A549 (cell line): ENCODE data around the gene DLX1. TPM values are rescaled to one million over a fixed set of nuclear protein-coding genes. Genes with fewer than 3 reads are reported as not detected.

ENCODE experiments used
- ATAC-seq, 2 experiments: fragments of 200-7000 bp in 1 of 2; fragments of >200 bp in 1 of 2; cut with Nextera tagmentation in 1 of 2; cut with Tn5 transposase in 1 of 2; 3 replicates each; pipeline versions ENCODE4 v1.8.0 to v1.9.1; 2018 to 2020; ENCODE audit warnings: mild to moderate bottlenecking in 1 of 2, moderate library complexity in 1 of 2
- CTCF ChIA-PET: fragments of 300-600 bp; sonication (Branson Sonifier 250); formaldehyde crosslinking; extraction: SDS; loops from one replicate; lab custom pipeline; 2021; ENCODE audit warnings: antibody characterized with exemption, inconsistent platforms; lab: Yijun Ruan, JAX
- POLR2A ChIA-PET: fragments of 350-600 bp; formaldehyde crosslinking; extraction: SDS; loops from one replicate; lab custom pipeline; 2021; ENCODE audit warnings: antibody characterized with exemption, inconsistent platforms; lab: Yijun Ruan, JAX
- DNase-seq, 2 experiments: peaks; one replicate each; pipeline versions ENCODE4 v3.0.0 to v3.0.0-alpha.2; 2011 to 2016; ENCODE audit warnings: low read depth in 1 of 2, low spot score in 1 of 2
- FAIRE-seq: peaks from 2 replicates; lab custom pipeline; 2011; peaks lifted over from hg19 to GRCh38; lab: Jason Lieb, UNC
- H3K27ac ChIP-seq, 2 experiments: fragments of >200 bp; sonication (Bioruptor Twin); formaldehyde crosslinking; 3 replicates each; pipeline ENCODE4 v1.5.1; 2016 to 2017
- H3K4me1 ChIP-seq: fragments of >200 bp; sonication (Bioruptor Twin); formaldehyde crosslinking; 3 replicates; pipeline ENCODE4 v1.6.1; 2016
- H3K4me2 ChIP-seq: fragments of >200 bp; sonication (Bioruptor Twin); formaldehyde crosslinking; 3 replicates; pipeline ENCODE4 v1.6.1; 2016
- H3K4me3 ChIP-seq: fragments of >200 bp; sonication (Bioruptor Twin); formaldehyde crosslinking; 3 replicates; pipeline ENCODE4 v1.5.1; 2016
- H3K9me3 ChIP-seq: fragments of >200 bp; sonication (Bioruptor Twin); formaldehyde crosslinking; 3 replicates; pipeline ENCODE4 v1.6.1; 2016
- BHLHE40 ChIP-seq: IDR thresholded peaks from 2 replicates; pipeline ENCODE4 v1.6.1; 2012; ENCODE audit warnings: low read depth, low read length, inconsistent platforms
- ESRRA ChIP-seq: fragments of 150-350 bp; IDR thresholded peaks from 2 replicates; pipeline ENCODE4 v1.6.1; 2014; ENCODE audit warnings: mild to moderate bottlenecking, low read length, borderline replicate concordance
- FOSB ChIP-seq: fragments of 250-450 bp; sonication (Bioruptor Pico); IDR thresholded peaks from 2 replicates; pipeline ENCODE4 v1.5.0; 2020; ENCODE audit warnings: mild to moderate bottlenecking, moderate library complexity
- HDAC2 ChIP-seq: fragments of 200-600 bp; sonication (generic); IDR thresholded peaks from 2 replicates; pipeline ENCODE4 v1.6.1; 2016
- HEYL ChIP-seq: fragments of 250-450 bp; sonication (Bioruptor Pico); IDR thresholded peaks from 2 replicates; pipeline ENCODE4 v1.8.0; 2021; ENCODE audit warnings: mild to moderate bottlenecking, moderate library complexity
- HOXA7 ChIP-seq: fragments of 250-450 bp; sonication (Bioruptor Pico); IDR thresholded peaks from 2 replicates; pipeline ENCODE4 v1.5.0; 2020; ENCODE audit warnings: mild to moderate bottlenecking, moderate library complexity
- JUN ChIP-seq, 2 experiments: fragments of >200 bp; sonication (Bioruptor Twin); formaldehyde crosslinking; IDR thresholded peaks; 2 replicates in 1 of 2; 3 replicates in 1 of 2; pipeline ENCODE4 v1.6.1; 2016 to 2017
- KDM5A ChIP-seq: fragments of 200-600 bp; sonication (generic); IDR thresholded peaks from 2 replicates; pipeline ENCODE4 v1.6.1; 2016; ENCODE audit warnings: antibody characterized with exemption, mild to moderate bottlenecking
- PHF8 ChIP-seq: fragments of 200-600 bp; sonication (generic); IDR thresholded peaks from 2 replicates; pipeline ENCODE4 v1.6.1; 2016; ENCODE audit warnings: low read depth, mild to moderate bottlenecking, antibody characterized with exemption, moderate library complexity, borderline replicate concordance
- RCOR1 ChIP-seq: fragments of 150-350 bp; IDR thresholded peaks from 2 replicates; pipeline ENCODE4 v1.6.1; 2014; ENCODE audit warnings: antibody characterized with exemption, low read length, low read depth
- SREBF2 ChIP-seq: fragments of 450-650 bp; IDR thresholded peaks from 2 replicates; pipeline ENCODE4 v1.6.1; 2014; ENCODE audit warnings: mild to moderate bottlenecking, moderate library complexity
- TP53 ChIP-seq: fragments of 250-450 bp; sonication (Bioruptor Pico); IDR thresholded peaks from 2 replicates; pipeline ENCODE4 v1.5.0; 2021; ENCODE audit warnings: mild to moderate bottlenecking, moderate library complexity
- ZC3H11A ChIP-seq: fragments of 450-650 bp; IDR thresholded peaks from 2 replicates; pipeline ENCODE4 v1.6.1; 2014; ENCODE audit warnings: antibody characterized with exemption, mild to moderate bottlenecking
- WGBS: methylation state at CpG from one replicate; pipeline ENCODE4 v1.1.6; 2017; ENCODE audit errors: missing lambda C conversion rate; 5-methylcytosine and 5-hydroxymethylcytosine counted together
- polyA plus RNA-seq, 4 experiments: library from polyadenylated mRNA; depleted of rRNA in 3 of 4; stranded (reverse); fragments of >200 nt; fragmentation: RNase III in 1 of 4; extraction: RNeasy Plus Mini Kit Qiagen cat#74134 plus additional on column Dnase treatment in 1 of 4; gene quantifications; 2 replicates in 3 of 4; 3 replicates in 1 of 4; pipeline ENCODE4 v1.2.3, GENCODE V29; 2011 to 2017
- TF ChIP-seq, protein P1 (sequence below): fragments of 150-350 bp; IDR thresholded peaks from 2 replicates; pipeline ENCODE4 v1.6.1; 2014; ENCODE audit warnings: low read depth, mild to moderate bottlenecking, low read length
- TF ChIP-seq, protein P2 (sequence below): fragments of >200 bp; sonication (Bioruptor Twin); formaldehyde crosslinking; IDR thresholded peaks from 3 replicates; pipeline ENCODE4 v1.5.1; 2016
- TF ChIP-seq, protein P3 (sequence below): fragments of 250-450 bp; sonication (Bioruptor Pico); IDR thresholded peaks from 2 replicates; pipeline ENCODE4 v1.5.0; 2021; ENCODE audit warnings: mild to moderate bottlenecking, moderate library complexity, borderline replicate concordance
- TF ChIP-seq, protein P4 (sequence below): fragments of 450-650 bp; IDR thresholded peaks from 2 replicates; pipeline ENCODE4 v1.6.1; 2014; ENCODE audit warnings: antibody characterized with exemption

The DLX1 gene
- polyA plus RNA-seq, 2 of the 4 experiments (the other 2 are of a cell fraction): 1.1 to 2.5 TPM

DNA sequence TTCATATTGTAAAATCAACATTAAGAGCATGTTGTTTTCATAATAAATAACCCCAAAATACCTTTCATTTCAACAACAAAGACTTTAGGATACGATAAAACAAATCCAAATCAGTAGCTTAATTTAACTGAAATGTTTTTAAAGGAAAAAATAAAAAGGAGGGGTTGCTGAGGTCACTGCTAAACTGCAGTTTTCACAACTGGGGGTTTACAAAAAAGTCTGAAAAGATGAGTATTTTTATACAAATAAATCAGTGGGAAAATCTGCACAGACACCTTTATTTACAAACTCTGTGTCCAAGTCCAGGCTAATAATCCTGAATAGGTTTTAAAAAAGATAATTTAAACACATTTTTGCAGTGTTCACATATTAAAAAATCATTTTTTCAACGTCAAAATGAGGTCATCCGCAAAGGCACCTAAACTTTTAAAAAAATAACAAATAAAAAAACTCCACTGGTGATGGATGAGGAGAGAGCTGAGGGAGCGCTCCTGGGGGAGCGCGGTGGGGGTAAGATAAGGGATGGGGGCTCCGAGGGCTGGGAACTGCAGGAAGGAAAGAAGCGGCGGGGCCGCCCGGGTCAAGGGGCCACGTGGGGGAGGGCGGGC is 14.3 kb downstream of the DLX1 start:
- DNase-seq (no peak), ATAC-seq (no peak), FAIRE-seq (no peak)
- peak overlapping the region; percentile 76 to 90 for H3K27ac ChIP-seq
- WGBS: 83% methylated on average over 11 of the region's 13 CpGs
- TF ChIP-seq, protein P1, sequence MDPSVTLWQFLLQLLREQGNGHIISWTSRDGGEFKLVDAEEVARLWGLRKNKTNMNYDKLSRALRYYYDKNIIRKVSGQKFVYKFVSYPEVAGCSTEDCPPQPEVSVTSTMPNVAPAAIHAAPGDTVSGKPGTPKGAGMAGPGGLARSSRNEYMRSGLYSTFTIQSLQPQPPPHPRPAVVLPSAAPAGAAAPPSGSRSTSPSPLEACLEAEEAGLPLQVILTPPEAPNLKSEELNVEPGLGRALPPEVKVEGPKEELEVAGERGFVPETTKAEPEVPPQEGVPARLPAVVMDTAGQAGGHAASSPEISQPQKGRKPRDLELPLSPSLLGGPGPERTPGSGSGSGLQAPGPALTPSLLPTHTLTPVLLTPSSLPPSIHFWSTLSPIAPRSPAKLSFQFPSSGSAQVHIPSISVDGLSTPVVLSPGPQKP: no peak
- TF ChIP-seq FOSB (CRISPR knock-in tag): no peak
- CTCF ChIA-PET: interaction anchor here (1.1 to 9.4 kb wide), 3 partner anchors 15 to 397 kb away, joined by 3 to 128 read pairs (median 4); partner anchors contain the start of gene DLX1
- peak overlapping the region; percentile 66 for H3K4me2 ChIP-seq
- peak overlapping the region; percentile 42 for H3K4me3 ChIP-seq
- peaks cover 30% of the 10 kb centered on the region for H3K4me1 ChIP-seq
- POLR2A ChIA-PET: interaction anchor here (2.6 kb wide), 1 partner anchor 15 kb away, joined by 32 read pairs; the partner anchor contains the start of gene DLX1
- no peaks in the 10 kb centered on the region for H3K9me3 ChIP-seq

DNA sequence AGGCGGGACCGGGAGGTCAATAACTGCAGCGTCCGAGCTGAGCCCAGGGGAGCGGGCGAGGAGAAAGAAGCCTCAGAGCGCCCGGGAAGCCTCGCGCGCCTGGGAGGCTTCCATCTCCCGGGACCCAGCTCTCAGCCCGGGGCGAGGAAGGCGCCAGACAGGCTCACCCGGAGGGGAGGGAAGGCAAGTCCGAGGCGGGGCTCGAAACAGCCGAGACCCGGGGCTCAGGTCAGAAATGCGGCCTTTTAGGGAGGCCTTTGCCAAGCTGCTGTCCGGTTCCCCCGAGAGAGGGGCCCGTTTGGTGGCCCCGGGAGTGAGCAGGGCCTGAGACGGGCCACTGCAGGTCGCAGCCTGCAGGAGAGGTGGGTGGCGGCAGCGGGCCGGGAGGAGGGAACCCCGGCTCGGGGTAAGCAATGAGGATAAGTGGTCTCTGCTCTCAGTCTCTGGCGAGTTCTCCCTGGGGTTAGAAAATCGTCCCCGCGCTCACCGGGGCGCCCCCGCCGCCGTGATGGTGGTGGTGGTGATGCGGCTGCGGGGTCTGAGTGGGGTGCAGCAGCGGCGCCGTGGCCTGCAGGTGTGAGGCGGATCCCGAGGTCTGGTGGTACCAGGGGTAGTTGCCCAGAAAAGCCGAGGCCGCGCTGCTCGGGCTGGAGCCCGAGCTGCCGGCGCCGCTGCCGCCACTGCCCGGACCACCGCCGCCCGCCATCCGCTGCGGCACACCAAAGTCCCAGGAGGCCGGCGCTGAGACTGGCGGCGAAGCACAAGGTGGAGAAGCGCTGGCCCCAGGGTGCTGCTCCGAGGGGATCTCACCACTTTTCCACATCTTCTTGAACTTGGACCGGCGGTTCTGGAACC is 15.0 kb downstream of the DLX1 start:
- 97% methylated on average over 61 of the region's 72 CpGs for whole genome bisulfite sequencing
- no peak overlapping the region for H3K4me3 ChIP-seq
- FAIRE-seq (no peak), ATAC-seq (no peak), DNase-seq (no peak)
- TF ChIP-seq SREBF2 (no peak), KDM5A (no peak), TP53 (no peak), HDAC2 (no peak), ZC3H11A (no peak), PHF8 (no peak), BHLHE40 (no peak), RCOR1 (no peak)
- TF ChIP-seq, protein P2, sequence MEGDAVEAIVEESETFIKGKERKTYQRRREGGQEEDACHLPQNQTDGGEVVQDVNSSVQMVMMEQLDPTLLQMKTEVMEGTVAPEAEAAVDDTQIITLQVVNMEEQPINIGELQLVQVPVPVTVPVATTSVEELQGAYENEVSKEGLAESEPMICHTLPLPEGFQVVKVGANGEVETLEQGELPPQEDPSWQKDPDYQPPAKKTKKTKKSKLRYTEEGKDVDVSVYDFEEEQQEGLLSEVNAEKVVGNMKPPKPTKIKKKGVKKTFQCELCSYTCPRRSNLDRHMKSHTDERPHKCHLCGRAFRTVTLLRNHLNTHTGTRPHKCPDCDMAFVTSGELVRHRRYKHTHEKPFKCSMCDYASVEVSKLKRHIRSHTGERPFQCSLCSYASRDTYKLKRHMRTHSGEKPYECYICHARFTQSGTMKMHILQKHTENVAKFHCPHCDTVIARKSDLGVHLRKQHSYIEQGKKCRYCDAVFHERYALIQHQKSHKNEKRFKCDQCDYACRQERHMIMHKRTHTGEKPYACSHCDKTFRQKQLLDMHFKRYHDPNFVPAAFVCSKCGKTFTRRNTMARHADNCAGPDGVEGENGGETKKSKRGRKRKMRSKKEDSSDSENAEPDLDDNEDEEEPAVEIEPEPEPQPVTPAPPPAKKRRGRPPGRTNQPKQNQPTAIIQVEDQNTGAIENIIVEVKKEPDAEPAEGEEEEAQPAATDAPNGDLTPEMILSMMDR: no peak
- peaks cover 30% of the 10 kb centered on the region for H3K4me1 ChIP-seq
- POLR2A ChIA-PET: interaction anchor here (2.6 kb wide), 1 partner anchor 15 kb away, joined by 32 read pairs; the partner anchor contains the start of gene DLX1
- H3K27ac ChIP-seq: peak overlapping the region in 1 of 2 experiments; percentile 90; a peak in 4 of 6 replicates
- peak overlapping the region; percentile 66; the same call in 2 of the 3 replicates for H3K4me2 ChIP-seq
- CTCF ChIA-PET: interaction anchor here (0.9 to 9.4 kb wide), 4 partner anchors 15 to 397 kb away, joined by 3 to 128 read pairs (median 3); partner anchors contain the start of gene DLX1
- no peaks in the 10 kb centered on the region for H3K9me3 ChIP-seq

DNA sequence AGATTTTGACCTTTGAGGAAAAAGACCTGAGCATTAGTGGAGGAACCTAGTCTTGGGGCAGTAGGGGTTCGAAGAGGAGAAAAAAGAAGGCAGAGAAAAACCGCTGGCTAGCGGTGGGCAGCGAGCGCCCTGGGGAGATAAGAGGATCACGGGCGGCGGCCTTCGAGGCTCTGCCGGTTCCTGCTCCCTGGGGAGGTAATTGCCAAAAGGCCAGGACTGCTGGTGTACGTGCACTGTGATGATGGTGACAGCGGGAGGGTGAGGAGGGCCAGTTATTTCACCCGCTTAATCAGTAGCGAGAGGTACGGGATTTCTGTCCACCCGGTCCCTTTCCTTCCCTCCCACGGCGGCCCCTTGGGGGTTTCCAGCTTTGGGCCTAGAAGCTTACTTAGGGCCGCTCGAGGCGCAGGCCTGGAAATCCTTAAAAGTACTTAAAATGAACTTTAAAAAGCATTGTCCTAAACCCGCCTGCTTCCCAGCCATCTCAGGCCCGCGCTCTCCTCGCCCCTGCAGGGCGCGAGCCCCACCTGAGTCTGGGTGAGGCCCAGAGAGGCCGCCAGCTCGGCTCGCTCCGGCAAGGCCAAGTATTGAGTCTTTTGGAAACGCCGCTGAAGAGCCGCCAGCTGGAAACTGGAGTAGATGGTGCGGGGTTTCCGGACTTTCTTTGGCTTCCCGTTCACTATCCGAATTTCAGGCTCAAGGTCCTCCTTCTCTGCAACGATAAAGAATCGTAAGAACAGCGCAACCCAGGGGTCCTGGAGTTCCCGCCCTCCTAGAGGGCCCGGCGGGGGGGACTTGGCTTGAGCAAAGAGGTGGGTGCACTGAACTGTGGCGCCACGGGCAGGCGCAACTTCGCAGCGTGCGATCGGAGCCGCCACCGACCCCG is 15.9 kb downstream of the DLX1 start:
- no peaks in the 10 kb centered on the region for H3K9me3 ChIP-seq
- no peak for ATAC-seq
- H3K4me1 ChIP-seq: peaks cover 25% of the 10 kb centered on the region
- H3K4me3 ChIP-seq: no peak overlapping the region
- H3K27ac ChIP-seq: no peak overlapping the region
- FAIRE-seq: no peak
- DNase-seq: no peak
- CTCF ChIA-PET: interaction anchor here (0.9 to 9.4 kb wide), 7 partner anchors 12 to 398 kb away, joined by 3 to 128 read pairs (median 6); partner anchors contain the start of gene SLC25A12
- WGBS: 91% methylated on average over 54 of the region's 54 CpGs
- peak overlapping the region; percentile 96 for H3K4me2 ChIP-seq
- no peak for TF ChIP-seq JUN (IDR thresholded peaks at IDR 0.05)
- TF ChIP-seq, protein P3, sequence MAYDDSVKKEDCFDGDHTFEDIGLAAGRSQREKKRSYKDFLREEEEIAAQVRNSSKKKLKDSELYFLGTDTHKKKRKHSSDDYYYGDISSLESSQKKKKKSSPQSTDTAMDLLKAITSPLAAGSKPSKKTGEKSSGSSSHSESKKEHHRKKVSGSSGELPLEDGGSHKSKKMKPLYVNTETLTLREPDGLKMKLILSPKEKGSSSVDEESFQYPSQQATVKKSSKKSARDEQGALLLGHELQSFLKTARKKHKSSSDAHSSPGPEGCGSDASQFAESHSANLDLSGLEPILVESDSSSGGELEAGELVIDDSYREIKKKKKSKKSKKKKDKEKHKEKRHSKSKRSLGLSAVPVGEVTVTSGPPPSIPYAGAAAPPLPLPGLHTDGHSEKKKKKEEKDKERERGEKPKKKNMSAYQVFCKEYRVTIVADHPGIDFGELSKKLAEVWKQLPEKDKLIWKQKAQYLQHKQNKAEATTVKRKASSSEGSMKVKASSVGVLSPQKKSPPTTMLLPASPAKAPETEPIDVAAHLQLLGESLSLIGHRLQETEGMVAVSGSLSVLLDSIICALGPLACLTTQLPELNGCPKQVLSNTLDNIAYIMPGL (CRISPR knock-in tag): no peak
- TF ChIP-seq ESRRA: no peak
- TF ChIP-seq, protein P4, sequence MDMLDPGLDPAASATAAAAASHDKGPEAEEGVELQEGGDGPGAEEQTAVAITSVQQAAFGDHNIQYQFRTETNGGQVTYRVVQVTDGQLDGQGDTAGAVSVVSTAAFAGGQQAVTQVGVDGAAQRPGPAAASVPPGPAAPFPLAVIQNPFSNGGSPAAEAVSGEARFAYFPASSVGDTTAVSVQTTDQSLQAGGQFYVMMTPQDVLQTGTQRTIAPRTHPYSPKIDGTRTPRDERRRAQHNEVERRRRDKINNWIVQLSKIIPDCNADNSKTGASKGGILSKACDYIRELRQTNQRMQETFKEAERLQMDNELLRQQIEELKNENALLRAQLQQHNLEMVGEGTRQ: no peak
- no peak for TF ChIP-seq HEYL (CRISPR knock-in tag)
- TF ChIP-seq HOXA7: no peak
- POLR2A ChIA-PET: interaction anchor here (1.8 to 1.9 kb wide), 2 partner anchors 17 to 207 kb away, joined by 11 to 17 read pairs; partner anchors contain the start of genes DLX1 and SLC25A12
